ENCODE results near the gene SLC4A2.

Gene SLC4A2

DNA sequence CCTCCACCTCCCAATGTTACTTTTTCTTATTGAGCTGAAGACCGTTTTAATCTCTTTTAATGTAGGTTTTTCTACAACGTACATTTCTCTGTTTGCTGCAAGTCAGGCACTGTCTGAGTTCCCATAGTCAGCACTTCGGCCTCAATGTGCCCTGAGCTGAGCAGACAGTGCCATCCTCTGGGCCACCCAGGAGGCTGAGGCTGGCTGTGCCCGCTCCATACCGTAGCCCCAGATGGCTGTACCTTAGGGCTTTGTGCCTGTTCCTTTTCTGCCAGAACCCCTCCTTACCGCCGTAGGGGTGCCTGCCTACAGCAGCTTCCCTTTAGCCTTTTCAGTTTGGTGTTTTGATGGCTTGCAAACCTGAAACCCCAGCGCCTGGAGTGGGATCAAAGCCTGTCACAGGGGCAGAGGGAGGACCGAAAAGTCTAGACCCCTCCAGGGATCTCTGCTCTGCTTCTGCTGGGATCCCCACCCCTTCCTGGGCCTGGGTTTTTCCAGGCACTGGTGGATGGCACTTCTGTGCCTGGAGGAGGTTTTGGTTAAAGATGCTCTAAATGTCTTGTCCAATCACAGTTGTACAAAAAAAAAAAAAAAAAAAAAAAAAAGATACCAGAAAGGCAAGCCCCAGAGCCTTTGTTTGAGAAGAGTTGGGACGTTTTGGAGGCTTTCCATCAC, 35.9 kb downstream of the SLC4A2 start:
- no peak for DNase-seq (ENCODE audit: low read depth in 2 of 2)

DNA sequence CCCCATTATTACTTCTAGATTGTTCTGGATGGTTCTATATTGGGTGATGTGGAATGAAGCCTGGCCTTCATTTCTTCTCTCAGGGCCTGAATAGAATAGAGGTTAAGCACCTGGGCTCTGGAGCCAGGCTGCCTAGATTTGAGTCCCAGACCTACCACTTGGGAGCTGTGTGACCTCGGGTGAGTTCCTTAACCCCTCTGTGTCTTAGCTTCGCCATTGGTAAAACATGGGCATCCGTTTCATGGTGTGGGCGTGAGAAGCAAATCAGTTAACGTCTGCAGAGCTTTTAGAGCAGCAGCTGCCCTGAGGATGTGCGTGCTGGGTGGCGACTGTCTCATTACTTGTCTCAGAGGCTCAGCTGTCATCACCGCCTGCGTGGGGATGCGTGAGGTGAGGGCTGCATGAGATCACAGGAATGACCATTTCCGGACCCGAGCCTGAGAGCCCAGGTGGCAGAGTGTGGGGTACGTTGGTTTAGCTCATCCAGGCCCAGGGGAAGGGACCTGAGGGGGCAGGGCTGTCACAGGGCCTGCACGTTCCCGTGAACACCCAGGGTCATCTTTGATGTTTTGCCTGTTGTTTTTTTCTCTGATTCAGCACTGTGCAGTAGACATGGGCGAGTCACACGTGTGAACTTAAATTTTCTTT, 36.6 kb downstream of the SLC4A2 start:
- DNase-seq (ENCODE audit: low read depth in 2 of 2): no peak

- DNase-seq (ENCODE audit: low read depth in 2 of 2): no peak
Observed at GRCh38 chr7:151099486-151100211, 40.3 kb downstream of the SLC4A2 start.

GRCh38 chr7:151100921-151101320, 41.5 kb downstream of the SLC4A2 start:
- DNase-seq (ENCODE audit: low read depth in 2 of 2): no peak

DNA sequence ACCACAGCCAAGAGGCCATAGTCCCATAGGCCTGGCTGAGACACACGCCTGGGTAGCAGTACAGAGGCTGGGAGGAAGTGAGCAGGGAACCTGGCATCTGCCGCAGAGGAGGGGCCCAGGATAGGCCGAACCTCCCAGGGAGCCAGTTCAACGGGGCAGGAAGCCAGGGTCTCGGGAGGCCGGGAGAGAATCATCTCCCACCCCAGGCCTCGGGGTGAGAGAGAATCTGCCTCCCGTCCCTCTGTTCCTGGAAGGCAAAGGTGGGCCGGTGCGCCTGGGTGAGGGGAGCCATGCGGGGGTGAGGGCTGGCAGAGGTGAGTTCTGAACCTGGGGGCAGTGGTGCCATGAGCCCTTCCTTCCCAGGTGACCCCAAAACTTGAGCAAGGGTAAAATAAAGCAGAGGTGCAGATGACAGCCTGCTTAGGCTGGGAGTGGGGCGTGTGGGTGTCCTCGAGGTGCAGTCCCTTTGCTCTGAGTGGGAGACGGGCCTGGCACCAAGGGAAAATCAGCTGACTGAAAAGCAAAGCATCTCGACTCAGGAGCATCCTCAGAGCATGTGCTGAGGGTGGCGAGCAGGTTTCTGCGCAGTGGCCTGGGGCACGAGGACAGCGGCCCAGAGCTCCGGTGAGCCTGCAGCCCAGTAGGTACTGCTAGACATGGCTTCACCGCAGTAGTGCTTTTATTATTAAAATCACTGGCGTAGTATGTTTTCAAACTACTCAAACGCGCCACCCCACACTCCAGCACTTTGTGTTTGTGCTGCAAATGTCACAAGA, 42.4 kb downstream of the SLC4A2 start:
- DNase-seq (ENCODE audit: low read depth in 2 of 2): no peak

DNA sequence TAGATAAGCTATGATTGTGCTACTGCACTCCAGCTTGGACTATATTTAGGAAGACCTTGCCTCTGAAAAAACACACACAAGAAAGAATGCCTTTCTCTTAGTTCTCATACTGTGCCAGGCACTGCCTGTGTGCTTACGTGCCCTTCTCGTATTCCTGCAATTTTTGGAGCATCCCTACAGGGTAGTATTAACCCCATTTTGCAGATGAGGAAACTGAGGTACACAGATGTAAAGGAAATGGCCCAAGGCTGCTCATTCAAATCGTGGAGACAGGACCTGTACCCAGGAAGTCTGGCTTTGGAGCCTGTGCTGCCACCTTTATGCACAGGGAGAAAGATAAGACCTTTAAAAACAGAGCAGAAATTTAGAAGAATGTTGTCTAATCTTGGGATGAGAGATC, 43.6 kb downstream of the SLC4A2 start:
- no peak for DNase-seq (ENCODE audit: low read depth in 2 of 2)

GRCh38 chr7:151103973-151104372, 44.6 kb downstream of the SLC4A2 start:
- no peak for DNase-seq (ENCODE audit: low read depth in 2 of 2)

DNA sequence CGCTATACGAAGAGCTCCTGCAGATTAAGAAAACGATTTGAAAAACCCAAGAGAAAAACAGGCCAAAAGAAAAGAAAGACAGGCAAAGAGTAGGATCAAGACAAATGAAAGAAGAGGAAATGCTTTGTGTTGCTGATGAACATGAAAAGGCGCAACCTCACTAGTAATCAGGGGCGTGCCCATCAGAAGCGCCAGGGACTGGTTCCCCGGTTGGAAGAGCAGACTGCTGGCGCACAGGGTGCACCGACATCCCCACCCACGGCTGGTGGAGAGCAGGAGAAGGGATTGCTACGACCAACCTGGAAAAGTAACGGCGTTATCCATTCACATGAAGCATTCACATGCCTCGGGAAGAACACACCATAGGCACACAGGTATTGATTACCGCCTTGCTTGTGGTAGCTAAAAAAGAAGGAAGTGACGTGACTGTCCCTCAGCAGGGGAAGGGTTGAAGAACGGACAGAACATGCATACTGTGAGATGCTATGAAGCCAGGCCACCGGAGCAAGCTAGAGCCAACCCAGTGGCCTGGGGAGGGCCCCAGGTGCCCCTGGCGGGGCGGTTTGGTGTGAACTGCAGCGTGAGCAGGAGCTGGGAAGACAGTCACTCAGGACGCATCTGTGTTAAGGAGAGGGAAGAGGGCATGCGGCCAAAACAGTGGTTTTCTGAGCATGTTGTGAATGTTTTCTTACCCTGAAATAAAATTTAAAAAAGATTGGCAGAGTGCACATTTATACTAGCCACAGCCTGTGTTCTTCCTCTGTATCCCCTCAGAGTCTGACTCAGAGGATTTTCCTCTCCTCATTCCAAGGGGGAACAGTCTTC, 45.2 kb downstream of the SLC4A2 start:
- DNase-seq (ENCODE audit: low read depth in 2 of 2): no peak

GRCh38 chr7:151107882-151108281, 48.5 kb downstream of the SLC4A2 start:
- DNase-seq (ENCODE audit: low read depth in 2 of 2): no peak

DNA sequence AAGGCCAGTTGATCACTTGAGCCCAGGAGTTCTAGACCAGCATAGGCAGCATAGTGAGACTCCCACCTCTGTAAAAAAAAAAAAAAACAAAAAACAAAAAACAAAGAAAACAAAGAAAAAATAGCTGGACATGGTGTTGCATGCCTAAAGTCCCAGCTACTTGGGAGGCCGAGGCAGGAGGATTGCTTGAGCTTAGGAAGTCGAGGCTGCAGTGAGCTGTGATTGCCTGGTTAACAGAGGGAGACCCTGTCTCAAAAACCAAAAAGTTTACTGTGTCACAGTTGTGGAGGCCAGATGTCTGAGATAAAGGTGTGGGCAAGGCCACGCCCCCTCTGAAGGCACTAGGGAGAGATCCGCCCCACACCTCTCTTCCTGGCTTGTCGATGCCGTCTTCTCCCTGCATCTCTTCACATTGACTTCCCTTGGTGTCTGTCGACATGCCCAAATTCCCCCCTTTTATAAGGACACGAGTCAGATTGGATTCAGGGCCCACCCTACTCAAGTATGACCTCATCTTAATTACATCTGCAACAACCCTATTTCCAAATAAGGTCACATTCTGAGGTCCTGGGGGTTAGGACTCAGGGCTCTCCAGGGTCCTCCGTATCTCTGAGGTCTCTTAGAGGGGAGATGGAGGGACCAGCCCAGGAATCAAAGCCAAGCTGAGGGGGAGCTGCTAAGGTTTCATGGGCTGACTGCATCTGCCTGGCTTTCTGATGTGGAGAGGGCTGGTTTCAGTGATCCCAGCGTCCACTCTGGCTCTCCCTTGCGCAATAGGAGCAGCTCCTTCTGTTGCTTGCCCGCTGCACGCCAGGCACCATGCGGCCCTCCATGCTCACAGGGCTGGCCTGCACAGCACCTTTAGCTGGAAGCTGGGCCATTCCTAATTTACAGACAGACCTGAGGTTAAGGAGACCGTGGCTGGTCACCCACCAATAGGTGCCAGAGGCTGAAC, 50.0 kb downstream of the SLC4A2 start:
- DNase-seq (ENCODE audit: low read depth in 2 of 2): no peak

GRCh38 chr7:151110236-151110940, 51.0 kb downstream of the SLC4A2 start:
- no peak for DNase-seq (ENCODE audit: low read depth in 2 of 2)

DNA sequence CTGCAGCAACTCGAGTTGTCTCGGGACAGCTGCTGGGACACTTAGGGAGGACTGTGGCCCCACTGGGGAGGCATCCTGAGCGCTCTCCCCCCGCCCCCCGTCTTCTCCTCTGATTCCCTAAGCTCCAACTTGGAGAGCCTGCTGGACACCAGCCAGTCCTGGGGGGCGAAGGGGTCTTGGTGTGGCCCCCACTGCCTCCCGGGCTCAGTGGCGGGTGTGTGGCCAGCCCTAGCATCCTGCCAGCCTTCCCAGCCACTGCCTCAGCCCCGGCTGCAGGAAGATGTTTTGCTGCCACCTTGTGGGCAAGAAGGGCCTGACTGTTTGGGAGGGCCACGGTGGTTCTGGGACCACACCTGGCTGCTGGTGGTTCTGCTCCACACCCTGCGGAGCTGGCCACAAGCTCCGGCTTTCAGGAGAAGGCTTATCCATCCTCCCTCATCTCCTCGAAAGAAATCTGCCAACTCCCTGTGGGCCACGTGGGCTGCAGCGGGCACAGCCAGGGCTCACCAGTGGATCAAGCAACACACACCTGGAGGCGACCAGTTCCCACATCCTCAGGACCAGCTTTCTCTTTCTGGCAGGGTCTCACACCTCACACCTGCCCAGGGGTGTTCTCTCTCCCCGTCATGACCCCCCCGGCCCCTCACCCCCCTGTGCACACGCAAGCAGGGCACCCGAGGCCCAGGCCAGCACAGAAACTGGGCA, 51.7 kb downstream of the SLC4A2 start:
- peak; percentile 43 to 68 for DNase-seq (ENCODE audit: low read depth in 2 of 2)

DNA sequence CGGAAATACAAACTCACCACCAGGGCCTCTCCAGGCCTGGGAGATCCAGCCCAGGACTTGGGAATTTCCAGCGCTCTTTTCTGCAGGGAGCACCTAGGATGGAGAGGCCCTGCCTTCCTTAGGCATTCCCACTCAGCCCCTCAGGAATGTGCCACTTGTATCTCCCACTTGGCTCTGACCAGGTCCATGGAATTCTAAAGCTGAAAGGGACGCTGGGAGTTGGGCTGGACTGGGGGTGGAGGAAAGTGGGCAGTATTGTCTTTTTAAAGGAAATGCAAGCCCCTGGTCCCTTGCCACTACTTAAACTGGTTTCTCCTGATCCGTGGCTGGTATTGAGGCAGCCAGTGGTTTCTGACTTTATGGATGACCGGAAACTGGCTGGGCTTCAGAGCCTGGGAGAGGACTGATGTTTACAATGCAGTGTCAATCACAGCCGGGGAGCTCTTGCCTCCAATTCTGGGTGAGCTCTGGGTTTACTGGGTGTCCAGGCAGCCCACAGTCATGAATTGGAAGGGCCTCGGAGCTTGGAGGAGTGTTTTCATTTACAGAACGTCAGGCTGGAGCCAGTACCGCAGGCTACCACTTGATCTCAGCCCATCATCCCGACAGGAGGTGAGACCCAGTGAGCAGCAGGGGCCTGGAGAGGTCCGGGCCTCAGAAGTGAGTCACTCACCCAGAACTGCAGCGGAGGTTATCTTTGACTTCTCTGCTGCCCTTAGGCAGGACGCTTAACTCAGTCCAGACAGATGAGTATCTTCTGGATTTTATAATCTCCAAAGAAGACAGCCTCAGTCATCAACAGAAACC, 54.2 kb downstream of the SLC4A2 start:
- DNase-seq (ENCODE audit: low read depth in 2 of 2): no peak

GRCh38 chr7:151114151-151115090, 55.0 kb downstream of the SLC4A2 start:
- no peak for DNase-seq (ENCODE audit: low read depth in 2 of 2)

DNA sequence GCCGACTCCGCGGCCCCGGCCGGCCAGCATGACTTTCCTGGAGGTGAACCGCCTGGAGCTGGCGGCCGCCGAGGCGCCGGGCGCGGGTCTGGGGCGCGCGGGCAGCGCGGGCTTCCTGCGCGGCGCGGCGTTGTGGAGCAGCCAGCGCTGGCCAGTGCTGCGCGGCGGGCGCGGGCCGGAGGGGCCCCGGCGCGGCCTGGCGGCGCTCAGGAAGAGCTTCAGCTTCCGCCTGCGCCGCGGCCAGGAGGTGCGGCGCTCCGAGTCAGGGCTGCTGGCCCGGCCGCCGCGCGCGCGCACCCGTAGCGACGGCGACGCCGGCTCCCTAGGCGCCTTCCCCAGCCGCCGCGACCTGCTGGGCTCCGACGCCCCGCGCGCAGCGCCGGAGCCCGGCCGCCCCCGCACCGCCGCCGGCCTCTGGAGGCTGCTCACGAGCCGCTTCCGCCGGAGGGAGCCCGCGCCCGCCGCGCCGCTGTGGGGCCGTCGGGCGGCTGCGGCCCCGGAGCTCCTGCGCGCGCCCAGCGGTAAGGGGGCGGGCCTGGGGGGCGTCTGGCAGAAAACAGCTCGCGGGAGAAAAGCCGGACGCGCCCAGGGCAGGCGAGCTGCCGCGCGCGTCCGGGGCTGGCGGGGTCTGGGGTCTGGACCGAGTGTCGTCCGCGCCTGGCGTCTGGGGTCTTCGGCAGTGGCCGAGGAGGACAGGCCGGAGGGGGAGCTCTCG, 55.9 kb downstream of the SLC4A2 start:
- DNase-seq (ENCODE audit: low read depth in 2 of 2): no peak

DNA sequence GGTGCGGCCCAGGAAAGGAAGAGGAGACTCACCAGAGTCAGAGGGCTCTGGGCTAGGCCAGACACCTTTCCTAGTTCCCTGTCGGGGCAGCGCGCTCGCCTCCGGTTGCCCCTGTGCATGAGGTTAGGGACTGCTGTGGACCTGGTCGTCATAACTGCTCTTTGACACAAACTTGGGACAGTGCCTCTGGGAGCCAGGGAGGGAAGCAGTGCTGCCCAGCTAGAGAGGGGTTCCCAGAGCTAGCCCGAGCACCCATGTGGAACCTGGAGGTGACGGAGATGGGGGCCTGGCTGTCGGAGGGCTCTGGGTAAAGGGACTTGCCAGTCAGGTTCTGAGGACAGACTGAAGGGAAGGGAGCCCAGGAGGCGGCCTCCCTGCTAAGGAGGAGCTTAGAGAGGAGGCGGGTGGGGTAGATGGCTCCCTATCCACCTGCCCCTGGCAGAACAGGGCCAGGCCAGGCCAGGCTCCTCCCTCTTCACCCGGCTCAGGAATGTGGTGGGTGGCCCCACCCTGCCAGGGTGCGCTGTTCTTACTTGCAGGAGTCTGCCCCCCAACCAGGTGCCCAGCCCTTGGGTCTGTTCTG, 56.5 kb downstream of the SLC4A2 start:
- DNase-seq (ENCODE audit: low read depth in 2 of 2): no peak

Data from stimulated activated CD8-positive, alpha-beta memory T cell treated with anti-CD3 and anti-CD28 coated beads, Interleukin-7, amount 100 ng/mL, for 1 hour (primary cell).